Small intestine (tissue), 7 donors: ENCODE data around the gene VOPP1. TPM values are rescaled to one million over a fixed set of nuclear protein-coding genes. Genes with fewer than 3 reads are reported as not detected.

ENCODE experiments used
- DNase-seq, 2 donors: peaks; one replicate each; pipeline versions ENCODE4 v3.0.0 to v3.0.0-alpha.2; 2013
- FAIRE-seq: peaks from 2 replicates; lab custom pipeline; 2012; peaks lifted over from hg19 to GRCh38; lab: Jason Lieb, UNC
- H3K27ac ChIP-seq, 3 donors: one replicate each; pipeline ENCODE4 v1.5.1; 2013; ENCODE audit warnings: low read length in 2 of 3, mild to moderate bottlenecking in 2 of 3, control low read depth in 1 of 3, inconsistent platforms in 1 of 3, low read depth in 1 of 3, moderate library complexity in 1 of 3
- H3K27me3 ChIP-seq, 3 donors: one replicate each; pipeline ENCODE4 v1.6.1; 2013; ENCODE audit warnings: low read length in 3 of 3, inconsistent platforms in 1 of 3; ENCODE audit not compliant: control insufficient read depth in 3 of 3, insufficient read depth in 3 of 3
- H3K36me3 ChIP-seq, 3 donors: one replicate each; pipeline ENCODE4 v1.6.1; 2013; ENCODE audit warnings: low read length in 3 of 3, inconsistent platforms in 1 of 3, low read depth in 1 of 3, mild to moderate bottlenecking in 1 of 3, moderate library complexity in 1 of 3; ENCODE audit not compliant: control insufficient read depth in 3 of 3, insufficient read depth in 2 of 3
- H3K4me1 ChIP-seq, 3 donors: one replicate each; pipeline ENCODE4 v1.6.1; 2013; ENCODE audit warnings: low read length in 2 of 3, inconsistent platforms in 1 of 3, low read depth in 1 of 3, mild to moderate bottlenecking in 1 of 3, moderate library complexity in 1 of 3; ENCODE audit not compliant: control insufficient read depth in 3 of 3, insufficient read depth in 2 of 3
- H3K4me3 ChIP-seq, 3 donors: one replicate each; pipeline ENCODE4 v1.5.1; 2013; ENCODE audit warnings: low read length in 3 of 3, control low read depth in 1 of 3, inconsistent platforms in 1 of 3, low read depth in 1 of 3, mild to moderate bottlenecking in 1 of 3, moderate library complexity in 1 of 3
- H3K9me3 ChIP-seq, 2 donors: one replicate each; pipeline ENCODE4 v1.6.1; 2013; ENCODE audit warnings: low read depth in 1 of 2, low read length in 1 of 2; ENCODE audit not compliant: control insufficient read depth in 2 of 2, insufficient read depth in 1 of 2
- WGBS, 3 donors: extraction: QIAGEN DNeasy Blood & Tissue Kit; methylation state at CpG; one replicate each; pipeline ENCODE4 v1.1.7; 2013; 5-methylcytosine and 5-hydroxymethylcytosine counted together
- polyA plus RNA-seq, 4 donors: library from polyadenylated mRNA; stranded (reverse) in 3 of 4; unstranded in 1 of 4; fragments of 200-250 nt in 3 of 4; fragments of 120-200 nt in 1 of 4; gene quantifications; one replicate each; pipeline versions ENCODE4 v1.2.1 to v1.2.3, GENCODE V29; 2013
- donor health status: healthy with polysubstance abuse.
- donor health status: control.
- donor health status: control.
- donor health status: Bipolar disorder and iron deficiency.
- donor health status: healthy.

VOPP1 gene
- polyA plus RNA-seq, 4 donors = 24.6 to 37.8 (median 33.1) TPM

- no peaks in the 10 kb centered on the region for H3K9me3 ChIP-seq
- DNase-seq (no peak), FAIRE-seq (no peak)
- H3K27ac ChIP-seq = no peak overlapping the region
- WGBS, 3 donors = 88 to 90% (median 89%) methylated on average over 11 of the region's 11 CpGs
- peaks cover 0 to 33% (median 4%) of the 10 kb centered on the region in 3 donors for H3K36me3 ChIP-seq
- H3K4me3 ChIP-seq = no peak overlapping the region
- peaks cover 0 to 3% (median 0%) of the 10 kb centered on the region in 3 donors for H3K4me1 ChIP-seq
- no peaks in the 10 kb centered on the region for H3K27me3 ChIP-seq
These were observed 147.1 kb downstream of the VOPP1 start for GRCh38 chr7:55425141-55425752.

DNA sequence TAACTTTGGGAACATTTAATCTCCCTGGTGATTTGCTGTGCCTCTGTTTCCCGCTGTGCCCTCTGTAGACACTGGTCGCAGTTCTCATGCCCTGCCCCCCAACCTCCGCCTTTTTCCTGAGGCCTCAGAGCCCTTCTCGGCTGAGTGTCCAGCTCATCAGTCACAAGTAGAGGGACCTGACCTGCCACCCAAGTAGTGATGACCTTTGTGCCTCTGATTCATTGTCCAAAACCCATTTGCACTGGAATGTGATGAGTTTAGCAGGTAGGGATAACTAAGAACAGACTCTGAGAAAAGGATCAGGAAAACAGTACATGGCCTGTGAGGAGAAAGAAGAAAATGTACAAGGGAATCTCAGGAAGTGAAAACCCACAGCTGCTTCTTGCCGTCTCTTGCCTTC is 148.4 kb downstream of the VOPP1 start:
- DNase-seq = peak; percentile 21 to 24
- FAIRE-seq = no peak
- Histone ChIP-seq H3K36me3 (peaks cover 0 to 28% (median 4%) of the 10 kb centered on the region in 3 donors), H3K4me3 (no peak overlapping the region), H3K27ac (no peak overlapping the region), H3K9me3 (no peaks in the 10 kb centered on the region), H3K4me1 (peaks cover 0 to 3% (median 0%) of the 10 kb centered on the region in 3 donors), H3K27me3 (no peaks in the 10 kb centered on the region)
- 80 to 93% (median 81%) methylated on average over 5 of the region's 5 CpGs for WGBS, 3 donors

GRCh38 chr7:55423277-55423711 is 149.0 kb downstream of the VOPP1 start:
- FAIRE-seq = no peak
- Histone ChIP-seq H3K27ac (no peak overlapping the region), H3K9me3 (no peaks in the 10 kb centered on the region), H3K36me3 (peaks cover 0 to 28% (median 4%) of the 10 kb centered on the region in 3 donors), H3K27me3 (no peaks in the 10 kb centered on the region), H3K4me3 (no peak overlapping the region), H3K4me1 (peaks cover 0 to 3% (median 0%) of the 10 kb centered on the region in 3 donors)
- DNase-seq = no peak
- 74 to 86% (median 76%) methylated on average over 5 of the region's 5 CpGs for WGBS, 3 donors

Other genes with a start within 250 kb of the VOPP1 start
- gene LANCL2, start 207.2 kb downstream of the VOPP1 start, polyA plus RNA-seq = 10 to 100 TPM; 12.1 to 19.4 (median 13.8) TPM